NCI-H2171 (cell line): ENCODE measurements around the gene ELF5.
A peak's percentile ranks its signal among the peaks of the same experiment; 100 is the strongest.

Experiments
- DNase-seq: peaks from one replicate; lab custom pipeline; 2025; lab: John Stamatoyannopoulos, UW

Gene ELF5

DNA sequence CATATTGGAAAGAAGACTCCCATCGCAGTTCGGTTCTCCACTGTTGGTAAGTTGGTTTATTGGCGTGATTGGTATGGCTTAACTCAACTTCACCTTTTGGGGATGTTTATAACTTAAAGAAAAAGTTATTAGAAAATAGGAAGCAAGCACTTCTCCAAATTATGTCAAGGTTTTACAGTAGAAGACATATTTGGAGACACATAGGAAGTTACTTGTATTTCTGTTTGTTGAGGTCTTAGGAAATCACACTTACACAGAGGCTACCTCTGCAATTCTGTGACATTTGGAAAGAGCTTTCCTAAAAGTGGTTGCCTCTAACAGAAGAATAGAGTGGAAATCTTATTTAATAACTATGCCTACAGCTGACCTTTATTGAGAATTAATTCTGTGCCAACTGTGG, 62.5 kb downstream of the ELF5 start:
- DNase-seq: no peak

DNA sequence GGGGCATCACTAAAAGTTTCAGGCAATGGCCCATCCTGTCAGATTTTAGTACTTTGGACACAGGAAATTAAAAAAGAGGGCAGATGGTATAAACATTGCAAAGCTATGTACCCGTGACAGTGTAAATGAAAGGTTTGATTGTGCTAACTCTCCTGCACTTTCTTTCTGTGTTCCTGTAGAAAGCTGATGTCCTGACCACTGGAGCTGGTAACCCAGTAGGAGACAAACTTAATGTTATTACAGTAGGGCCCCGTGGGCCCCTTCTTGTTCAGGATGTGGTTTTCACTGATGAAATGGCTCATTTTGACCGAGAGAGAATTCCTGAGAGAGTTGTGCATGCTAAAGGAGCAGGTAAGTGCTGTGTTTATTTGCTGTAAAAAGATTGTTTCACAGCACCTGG, 64.6 kb downstream of the ELF5 start:
- DNase-seq: no peak

DNA sequence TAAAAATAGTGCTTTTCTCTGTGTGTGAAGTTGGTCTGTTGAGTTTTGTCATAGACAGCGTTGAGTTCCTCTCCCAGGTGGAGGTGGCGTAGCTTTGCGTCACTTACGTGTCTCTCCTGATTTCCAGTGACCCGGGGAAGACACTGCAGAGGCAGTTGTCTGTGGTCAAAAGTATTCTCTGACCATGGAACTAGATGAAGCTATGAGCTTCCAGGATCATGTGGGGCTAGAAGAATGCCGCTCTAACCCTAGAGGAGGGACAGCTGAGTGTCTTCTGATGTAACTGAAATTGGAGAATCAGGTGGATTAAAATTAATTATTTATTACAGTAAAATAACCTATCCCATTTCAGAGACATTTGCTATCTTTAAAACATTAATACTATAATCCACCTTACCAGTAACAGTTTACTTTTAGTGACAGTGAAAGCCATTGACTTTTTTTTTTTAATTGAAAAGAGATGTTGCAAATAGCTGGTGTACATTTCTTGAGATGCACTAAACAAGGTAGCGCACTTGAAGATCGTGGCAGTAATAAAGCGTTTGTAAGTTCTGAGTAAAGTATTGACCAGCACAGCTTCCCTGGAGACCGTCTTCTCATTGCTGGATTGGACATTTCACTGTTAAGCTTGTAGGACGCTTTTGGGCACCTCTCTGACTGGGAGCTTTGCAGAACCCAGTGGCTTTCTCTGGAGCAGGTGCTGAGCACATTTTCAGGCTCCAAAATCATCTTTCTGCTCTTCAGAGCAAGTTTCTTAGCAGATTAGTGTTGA, 65.2 kb downstream of the ELF5 start:
- DNase-seq: no peak

DNA sequence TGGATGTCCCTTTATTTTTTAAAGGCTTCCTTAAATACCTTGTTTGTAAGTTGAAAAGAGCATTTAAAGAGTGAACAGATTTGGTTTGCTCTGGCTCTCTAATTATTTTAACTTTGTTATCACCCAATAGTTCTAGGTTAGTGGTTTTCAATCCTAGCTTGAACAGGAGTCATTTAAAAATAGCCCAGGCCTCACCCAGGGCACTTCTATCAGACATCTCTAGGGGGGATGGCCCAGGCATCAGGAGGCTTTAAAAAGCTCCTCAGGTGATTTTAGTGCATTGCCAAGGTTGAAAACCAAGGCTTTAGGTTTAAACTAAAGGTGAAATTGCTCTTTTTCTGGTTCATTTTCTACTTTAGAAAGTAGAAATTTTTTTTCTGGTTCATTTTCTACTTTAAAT, 66.5 kb downstream of the ELF5 start:
- no peak for DNase-seq

DNA sequence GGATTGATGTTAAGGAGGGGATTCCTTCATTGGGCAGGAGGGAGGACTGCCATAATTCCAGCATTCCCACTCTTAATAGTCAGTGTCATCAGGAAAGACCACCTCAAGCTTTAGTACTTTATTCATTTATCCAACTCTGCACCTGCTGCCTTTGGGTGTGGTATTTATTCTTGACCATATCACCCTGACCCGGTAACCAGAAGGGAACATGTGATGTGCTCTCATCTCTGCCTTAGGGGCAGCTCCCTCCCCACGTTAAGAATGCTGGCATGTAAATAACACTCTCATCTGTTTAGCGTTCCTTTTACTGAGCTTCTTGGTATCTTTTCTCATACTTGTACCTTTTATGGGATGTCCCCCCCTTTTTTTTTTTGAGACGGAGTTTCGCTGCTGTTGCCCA, 67.2 kb downstream of the ELF5 start:
- no peak for DNase-seq

DNA sequence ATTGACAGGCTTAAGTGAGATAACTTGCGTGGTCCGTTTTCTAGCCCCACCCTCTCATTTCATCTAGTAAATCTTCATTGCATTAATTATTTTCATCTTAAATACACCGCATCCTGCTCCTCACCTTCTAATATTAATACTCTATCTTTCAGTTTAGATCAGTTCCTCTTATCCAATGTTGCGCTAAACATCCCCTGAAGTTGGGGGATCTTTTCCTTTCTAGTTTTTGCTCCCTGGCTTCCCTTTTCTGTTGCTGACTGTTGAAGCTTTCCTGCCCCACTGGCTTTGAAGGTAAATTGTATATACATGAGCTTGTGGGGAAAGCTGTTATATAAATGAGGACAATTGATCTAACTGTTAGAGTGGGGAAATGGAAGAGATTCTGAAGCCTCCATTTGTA, 67.6 kb downstream of the ELF5 start:
- no peak for DNase-seq

DNA sequence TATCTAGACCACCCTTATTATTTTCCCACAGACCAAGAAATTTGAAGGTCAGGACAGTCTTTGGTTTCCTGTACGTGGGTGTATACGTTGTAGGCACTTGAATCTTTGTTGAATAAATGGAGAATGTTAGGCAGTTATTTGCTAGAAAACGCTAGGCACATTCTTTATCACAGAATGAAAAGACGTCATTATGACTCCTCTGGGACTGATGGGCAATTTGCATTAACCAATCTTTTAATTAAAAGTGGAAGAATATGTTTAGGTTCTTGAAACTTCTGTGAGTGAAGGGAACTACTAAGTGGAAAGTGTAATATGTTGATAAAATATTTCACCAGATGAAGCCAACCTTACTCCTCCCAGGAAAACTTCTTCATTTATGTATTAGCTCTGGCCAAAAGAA, 69.2 kb downstream of the ELF5 start:
- no peak for DNase-seq

DNA sequence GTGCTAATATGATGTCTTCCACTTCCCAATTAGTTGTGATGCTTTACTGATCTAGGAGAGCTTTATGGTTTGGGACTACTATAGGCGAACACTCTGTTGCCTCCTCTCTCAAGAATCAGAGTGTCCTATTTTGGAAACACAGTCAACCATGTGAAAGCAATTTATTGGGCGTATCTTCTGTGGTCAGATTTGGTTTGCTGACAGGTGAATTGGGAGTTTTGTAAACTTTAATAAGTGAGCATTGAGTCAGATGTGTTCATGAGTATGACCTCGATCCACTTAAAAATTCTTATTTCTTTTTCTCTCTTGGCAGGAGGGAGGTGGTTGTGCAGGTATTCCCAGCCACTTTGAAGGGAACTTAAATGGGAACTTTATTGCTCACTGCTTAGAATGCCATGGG, 70.5 kb downstream of the ELF5 start:
- DNase-seq: no peak

DNA sequence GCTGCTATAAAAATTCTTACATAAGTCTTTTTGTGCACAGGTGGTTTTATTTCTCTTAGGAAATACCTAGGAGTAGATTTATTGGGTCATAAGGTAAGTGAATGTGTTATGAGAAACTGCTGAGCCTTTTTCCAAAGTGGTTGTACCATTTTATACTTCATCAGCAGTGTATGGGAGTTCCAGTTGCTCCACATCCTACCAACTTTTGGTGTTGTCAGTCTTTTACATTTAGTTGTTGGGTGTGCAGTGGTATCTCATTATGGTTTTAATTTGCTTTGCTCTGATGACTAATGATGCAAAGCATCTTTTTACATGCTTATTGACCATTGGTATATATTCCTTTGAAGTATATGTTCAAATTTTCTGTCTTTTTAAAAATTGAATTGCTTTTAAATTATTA, 71.8 kb downstream of the ELF5 start:
- no peak for DNase-seq

DNA sequence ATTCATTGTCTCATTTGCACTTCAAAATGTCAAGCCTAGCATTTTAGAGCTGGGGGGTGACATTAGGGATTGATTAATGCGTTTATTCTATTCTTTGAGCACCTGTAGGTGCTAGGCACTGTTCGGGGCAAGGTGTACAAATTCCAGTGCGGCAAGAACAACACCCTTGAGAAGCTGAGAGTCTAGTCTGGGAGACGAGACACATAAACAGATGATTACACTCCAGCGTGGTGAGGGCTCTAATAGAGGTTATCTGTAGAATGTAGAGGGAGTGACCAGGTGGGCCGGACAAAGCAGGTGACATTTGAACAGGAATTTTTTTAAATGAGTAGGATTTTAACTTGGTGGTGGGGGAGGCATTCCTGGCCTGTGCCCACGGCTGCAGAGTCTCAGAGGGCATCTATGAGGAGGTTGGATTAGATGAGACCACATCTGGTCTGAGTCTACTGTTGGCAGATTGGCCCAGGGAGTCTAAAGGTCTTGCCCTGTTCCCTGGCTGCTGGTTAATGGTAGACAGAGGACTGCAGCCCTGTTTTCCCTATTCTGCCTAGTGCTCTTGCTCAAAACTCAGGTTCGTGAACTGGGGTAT, 73.9 kb downstream of the ELF5 start:
- DNase-seq: no peak

DNA sequence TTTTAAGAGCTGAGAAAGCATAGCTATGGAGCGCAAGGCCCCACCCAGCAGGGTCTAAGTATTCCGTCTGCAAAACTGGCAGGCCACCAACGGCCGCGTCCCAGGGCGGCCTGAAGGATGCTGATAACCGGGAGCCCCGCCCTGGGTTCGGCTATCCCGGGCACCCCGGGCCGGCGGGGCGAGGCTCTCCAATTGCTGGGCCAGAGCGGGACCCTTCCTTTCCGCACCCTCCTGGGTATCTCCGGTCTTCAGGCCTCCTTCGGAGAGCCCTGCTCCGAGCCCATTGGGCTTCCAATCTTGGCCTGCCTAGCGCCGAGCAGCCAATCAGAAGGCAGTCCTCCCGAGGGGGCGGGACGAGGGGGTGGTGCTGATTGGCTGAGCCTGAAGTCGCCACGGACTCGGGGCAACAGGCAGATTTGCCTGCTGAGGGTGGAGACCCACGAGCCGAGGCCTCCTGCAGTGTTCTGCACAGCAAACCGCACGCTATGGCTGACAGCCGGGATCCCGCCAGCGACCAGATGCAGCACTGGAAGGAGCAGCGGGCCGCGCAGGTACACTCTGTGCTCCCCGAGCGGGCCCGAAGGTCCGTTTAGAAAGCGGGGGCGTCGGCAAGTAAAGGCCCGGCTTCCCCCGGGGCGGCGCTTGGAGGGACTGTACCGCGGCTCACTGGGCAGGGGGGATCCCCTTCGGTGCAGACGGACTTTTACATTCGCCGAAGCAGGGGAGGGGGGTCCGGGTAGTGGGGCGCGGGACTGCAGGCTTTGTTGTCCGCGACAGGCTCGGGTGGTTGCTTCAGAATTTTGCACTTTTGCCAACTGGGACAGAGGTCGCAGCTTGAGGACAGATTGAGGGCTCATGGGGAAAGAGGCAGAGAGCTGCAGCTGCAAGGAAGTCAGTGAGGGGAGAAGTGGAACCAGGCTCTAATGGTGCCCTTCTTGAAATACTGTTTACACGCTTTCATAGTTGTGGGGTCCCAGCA, 74.8 kb downstream of the ELF5 start, which contains the start of gene CAT:
CAT (plus strand) TSS at position 406 of the 979 bp plus-strand sequence; CDS start at position 486, 80 bp downstream.
- peak; percentile 100 for DNase-seq

DNA sequence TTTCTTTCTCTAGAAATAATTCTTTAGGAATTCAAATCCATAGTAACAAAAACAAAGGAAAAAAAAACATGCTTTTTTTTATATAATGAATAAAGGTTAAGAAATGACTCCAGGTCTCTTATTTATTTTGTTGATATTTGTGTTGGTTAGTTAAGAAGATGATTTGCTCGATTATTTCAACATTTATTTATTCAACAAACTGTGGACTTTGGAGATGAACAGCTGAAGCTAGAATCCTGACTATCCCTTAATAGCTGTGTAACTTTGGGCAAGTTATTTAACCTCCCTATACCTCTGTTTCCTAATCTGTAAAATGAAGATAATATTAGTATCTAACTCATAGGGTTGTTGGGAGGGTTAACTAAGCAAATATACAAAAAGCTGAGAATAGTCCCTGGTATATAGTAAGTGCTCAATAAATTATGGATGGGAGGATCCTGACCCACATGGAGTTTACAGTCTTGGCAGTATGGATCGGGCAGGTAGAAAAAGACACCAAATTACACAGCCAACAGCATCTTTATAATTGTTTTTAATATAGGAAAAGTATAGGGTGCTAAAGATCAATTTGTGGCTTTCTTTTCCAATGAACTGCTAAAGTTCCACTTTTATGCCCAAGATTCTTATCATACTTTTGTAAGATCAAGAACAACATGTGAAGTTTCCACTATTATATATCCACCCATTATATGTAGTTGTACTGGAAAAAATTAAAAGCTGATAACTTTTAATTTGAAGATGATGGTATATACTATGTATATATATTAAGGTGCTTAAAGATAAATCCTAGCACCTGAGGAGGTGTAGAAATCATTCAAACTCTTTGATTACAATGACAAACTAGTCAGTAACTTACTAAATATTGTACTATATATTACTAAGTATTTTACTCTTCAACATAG, 76.1 kb downstream of the ELF5 start:
- DNase-seq: no peak

DNA sequence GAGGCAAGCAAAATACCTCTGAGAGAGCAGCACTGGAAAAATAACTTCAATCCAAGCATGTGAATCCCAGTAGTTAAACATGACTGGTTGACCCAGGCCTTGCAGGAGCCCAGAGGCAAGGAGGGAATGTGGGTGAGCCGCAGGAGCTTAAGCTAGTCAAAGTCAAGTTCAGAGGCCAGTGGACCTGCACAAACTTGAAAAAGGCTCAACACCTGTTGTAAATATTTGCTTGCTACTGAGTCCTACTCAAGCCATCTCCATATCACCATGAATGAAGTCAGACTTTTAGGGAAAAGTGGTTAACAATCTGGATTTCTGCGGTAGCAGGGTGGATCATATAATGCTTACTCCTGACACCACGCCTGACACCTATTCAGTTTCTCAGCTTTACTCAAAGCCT, 79.7 kb downstream of the ELF5 start:
- no peak for DNase-seq

DNA sequence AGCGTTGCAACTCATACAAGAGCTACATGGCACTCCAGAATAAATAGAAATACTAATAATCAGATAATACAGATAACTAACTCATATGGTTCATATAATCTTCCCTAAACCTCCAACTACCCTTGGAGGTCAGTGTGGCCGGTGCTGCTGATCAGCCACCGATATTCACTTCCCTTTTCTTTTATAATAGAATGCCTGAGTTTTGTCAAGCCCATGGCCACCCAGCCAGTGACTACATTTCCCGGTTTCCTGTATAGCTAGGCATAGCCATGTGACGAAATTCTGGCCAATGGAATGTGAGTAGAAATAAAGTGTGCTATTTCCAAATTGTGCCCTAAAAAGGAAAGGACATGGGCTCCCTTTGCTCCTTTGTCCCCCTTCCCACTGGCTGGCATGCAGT, 80.8 kb downstream of the ELF5 start:
- DNase-seq: no peak

DNA sequence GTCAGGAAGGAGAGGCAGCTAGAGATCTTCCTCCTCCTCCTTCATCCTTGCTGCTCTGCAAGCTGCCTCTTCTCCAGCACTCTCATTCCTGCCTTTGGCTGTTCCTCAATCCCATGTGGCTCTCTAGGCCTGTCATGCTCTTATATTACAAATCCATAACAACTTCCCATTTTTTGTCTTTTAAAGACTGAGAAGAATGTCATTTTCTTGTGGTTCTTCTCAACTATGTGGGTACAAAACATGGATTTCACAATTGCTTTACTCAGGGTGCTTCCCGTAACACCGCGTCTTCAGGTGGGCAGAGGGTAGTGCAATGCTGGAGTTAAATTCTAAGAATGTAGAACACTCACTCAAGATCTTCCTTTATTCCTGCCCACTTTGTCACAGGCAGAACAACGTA, 81.6 kb downstream of the ELF5 start:
- DNase-seq: no peak
